T47D (cell line): ENCODE measurements around the gene VEZF1.
A peak's percentile ranks its signal among the peaks of the same experiment; 100 is the strongest.

ENCODE experiments used
- DNase-seq, 2 experiments: peaks; one replicate each; pipeline versions ENCODE4 v3.0.0 to v3.0.0-alpha.2; 2011 to 2012; ENCODE audit warnings: low read depth in 1 of 2, low spot score in 1 of 2
- JUND ChIP-seq: IDR thresholded peaks from 2 replicates; pipeline ENCODE4 v1.6.1; 2012; ENCODE audit warnings: low read depth
- in situ Hi-C: cut with HindIII; loops from 2 replicates; pipeline ENCODE4 v1.10.0; 2016; ENCODE audit warnings: low sequenced_read_pairs, low pct_unique_long_range_greater_than_20kb

Gene VEZF1

DNA sequence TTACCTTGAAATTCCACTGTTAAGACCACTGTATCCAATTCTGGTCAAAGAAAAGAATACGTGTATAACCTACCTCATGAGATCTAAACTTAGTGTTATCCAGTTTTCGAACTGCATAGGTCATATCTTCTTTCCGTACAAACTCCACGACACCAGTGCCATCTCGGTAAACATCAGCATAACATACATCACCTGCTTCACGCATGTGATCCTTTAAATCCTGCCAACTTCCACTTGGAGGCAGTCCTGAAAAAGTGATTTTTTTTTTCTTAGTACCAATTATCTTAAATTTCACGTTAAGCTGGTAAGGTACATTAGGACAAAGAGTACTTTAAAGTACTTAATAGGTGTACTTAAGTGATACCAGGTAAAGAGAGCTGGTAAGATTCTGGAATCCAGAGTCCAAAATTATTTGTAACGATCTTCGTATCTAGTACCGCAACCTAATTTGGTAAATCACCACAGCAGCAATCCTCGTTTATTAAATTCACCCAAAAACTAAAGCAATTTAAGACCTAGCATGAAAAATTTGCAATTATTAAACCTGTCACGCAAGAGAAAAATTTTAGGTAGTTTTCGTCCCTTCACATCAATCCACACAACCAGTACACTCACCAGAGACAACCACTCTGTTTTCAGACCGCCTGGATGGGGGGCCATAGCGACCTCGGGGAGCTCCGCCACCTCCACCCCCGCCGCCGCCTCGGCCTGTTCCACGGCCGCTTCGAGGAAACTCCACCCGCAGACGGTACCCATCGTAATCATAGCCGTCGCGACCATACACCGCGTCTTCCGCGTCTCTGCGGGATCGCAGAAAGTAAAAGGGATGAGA, 17.9 kb upstream of the VEZF1 start:
- in situ Hi-C loops: no loop called here
- DNase-seq: no peak
- no peak for TF ChIP-seq JUND

DNA sequence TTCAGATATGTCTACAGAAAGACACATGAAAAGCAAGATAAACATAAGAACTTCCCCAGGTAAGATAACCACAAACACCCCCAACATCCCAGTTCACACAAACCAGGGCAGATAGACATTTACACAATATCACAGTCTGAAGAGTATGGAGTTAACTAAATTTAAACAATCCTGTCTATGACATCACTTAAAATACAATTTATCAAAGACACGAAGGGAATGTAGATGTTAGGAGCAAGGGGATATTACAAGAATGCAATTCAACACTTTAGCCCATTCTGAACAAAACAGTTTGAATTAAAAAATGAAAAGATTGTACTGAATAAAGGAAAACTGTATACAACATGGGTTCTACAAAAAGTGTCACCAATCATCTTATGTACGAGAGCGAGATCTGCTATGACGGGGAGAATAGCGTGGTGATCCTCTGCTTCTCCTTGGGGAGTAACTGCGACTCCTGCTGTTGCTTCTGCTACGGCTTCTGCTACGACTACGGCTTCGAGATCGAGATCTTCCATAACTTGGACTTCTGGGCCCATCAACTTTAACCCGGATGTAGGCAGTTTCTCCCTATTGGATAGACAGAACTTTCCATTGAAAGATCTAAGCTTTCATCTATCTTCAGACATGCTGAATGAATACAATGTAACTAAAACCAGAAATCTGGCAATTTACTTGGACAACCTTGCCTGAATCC, 17.1 kb upstream of the VEZF1 start:
- TF ChIP-seq JUND: no peak
- DNase-seq: peak in 1 of 2 experiments; percentile 57
- in situ Hi-C loops: no loop called here

DNA sequence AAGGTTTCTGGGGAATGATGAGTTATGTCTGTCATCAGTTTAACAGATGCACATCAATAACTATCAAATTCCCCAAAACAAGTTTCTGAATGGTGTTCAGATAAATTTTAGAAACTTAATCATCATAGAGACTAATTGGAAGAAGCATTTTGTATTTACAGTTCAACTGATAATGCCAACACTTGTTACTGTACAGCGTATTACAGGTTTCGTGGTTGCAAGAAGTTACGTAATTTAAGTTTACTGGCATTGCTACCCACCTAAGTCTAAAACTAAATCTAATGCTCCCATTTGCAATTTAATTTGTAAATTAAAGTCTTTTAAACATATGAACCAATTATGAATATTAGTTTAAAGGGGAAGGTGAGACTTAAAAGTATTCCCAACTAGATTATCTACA, 16.0 kb upstream of the VEZF1 start:
- in situ Hi-C loops: no loop called here
- no peak for DNase-seq
- no peak for TF ChIP-seq JUND

DNA sequence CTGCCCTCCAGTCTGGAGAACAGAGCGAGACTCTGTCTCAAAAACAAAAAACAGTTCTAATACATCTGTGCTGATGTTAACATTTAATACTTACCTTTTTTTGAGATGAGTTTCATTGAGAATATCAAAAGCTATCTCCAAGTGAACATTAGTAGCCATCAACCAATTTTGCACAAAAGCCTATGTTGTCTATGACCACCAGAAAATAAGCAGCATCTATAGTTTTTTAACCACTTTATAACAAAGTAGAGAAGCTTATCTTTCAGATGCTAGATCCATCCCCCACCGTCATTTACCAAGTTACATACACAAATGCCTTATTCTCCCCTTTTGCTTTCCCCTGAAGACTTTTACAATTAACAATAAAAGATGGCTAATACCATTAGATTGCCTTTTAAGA, 14.9 kb upstream of the VEZF1 start:
- no peak for TF ChIP-seq JUND
- in situ Hi-C loops: no loop called here
- no peak for DNase-seq

DNA sequence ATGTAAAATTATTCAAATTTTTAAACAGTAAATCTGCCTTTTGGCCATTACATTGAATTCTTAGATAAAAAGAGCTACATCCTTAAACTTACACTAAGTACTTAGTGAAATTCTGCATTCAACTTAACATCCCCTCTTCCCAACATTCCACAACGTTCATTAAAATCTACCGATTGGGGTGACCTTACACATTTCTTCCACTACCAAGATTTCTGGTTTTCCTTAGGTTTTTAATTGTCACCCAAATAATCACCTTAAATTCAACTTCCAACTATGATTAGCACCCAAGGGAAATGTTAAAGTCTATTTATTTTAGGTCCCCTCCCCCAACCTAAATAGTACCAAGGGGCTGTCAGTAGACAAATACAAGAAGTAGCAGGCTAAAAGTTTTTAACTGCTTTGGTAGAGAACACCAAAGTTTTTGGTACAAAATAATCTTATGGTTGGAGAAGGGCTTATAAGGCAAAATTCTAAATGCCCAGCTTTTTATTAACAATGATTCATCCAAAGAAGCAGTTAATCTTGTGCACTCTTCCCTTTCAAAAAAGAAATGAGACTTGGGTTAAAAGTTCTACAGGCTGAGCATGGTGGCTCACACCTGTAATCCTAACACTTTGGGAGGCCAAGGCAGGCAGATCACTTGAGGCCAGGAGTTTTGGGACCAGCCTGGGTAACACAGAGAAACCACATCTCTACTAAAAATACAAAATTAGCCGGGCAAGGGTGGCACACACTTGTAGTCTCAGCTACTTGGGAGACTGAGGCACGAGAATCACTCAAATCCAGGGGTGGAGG, 14.3 kb upstream of the VEZF1 start:
- DNase-seq: no peak
- TF ChIP-seq JUND: no peak
- in situ Hi-C loops: no loop called here

DNA sequence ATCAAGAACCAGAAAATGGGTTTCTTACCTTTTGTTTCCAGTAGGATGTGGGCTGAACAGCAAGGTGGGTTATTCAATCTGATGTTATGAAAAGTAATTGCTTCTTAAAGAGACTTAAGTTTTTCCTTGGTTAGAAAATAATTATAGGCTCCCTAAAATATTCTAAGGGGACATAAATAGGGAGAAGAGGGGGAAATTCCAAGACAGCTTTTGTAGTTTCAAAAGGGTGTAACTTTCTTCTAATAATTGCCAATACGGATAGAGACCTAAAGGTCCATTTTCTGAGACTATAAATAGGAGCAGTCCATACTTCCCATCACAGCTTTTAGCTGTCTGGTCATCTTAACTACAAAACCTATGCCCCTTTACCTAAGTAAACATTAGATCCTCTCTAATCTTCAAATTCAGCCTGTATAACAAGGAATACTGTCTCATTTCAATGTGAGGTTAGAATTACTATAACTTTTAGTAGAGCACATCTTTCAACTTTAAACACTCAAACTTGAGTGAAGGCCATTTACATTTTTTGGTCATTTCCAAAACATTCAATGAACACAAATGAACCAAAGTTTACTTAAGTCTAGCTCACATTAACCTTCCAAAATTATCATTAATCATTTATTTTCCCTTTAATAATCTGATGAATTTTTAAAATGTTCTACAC, 13.5 kb upstream of the VEZF1 start:
- in situ Hi-C loops: no loop called here
- no peak for DNase-seq
- no peak for TF ChIP-seq JUND

DNA sequence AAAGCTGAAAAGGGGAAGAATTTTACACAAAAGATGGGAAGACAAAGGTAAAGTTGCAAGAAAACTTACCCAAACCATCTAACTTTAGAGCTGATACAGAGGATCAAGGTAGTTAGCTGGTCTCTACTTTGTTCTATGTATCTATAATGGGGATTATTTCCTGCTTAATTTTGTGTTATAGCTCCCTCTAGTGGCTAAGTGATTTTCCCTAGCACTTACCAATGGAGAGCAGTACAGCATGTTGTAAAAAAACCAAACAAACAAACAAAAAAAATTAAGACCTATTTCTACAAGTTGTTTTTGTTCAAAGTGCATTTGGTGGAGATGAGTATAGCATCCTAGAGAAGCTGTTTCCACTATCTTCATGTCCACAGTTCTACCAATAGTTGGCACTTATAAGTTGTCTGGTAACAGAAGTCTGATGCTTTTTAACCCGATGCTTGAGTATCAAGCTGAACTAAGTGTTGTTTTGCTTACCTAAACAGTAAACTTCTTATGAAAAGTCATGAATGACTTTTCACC, 11.5 kb upstream of the VEZF1 start:
- peak in 1 of 2 experiments; percentile 84 for DNase-seq
- in situ Hi-C loops: no loop called here
- TF ChIP-seq JUND: no peak

DNA sequence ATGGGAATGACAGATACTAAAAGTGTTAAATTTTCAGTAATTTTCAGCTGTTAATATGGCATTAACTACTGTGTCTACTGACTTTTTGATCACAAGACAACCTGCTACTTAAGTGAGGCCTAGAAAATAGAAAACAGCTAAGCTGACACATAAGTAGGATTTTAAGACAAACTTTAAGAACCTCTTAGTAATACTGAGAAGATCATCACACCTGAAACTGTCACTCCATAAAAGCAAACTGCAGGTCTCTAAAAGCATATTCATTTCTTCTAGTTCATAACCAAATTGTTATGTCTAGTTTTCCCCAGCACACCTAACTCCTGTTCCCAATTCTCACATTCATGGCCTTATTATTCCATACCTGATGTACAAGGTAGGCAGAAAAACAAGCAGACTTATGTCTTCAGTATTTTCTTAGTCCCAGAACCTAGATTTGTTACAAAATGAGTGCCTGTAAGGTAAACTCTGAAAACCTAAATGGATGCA, 11.0 kb upstream of the VEZF1 start:
- in situ Hi-C loops: no loop called here
- DNase-seq: no peak
- no peak for TF ChIP-seq JUND

DNA sequence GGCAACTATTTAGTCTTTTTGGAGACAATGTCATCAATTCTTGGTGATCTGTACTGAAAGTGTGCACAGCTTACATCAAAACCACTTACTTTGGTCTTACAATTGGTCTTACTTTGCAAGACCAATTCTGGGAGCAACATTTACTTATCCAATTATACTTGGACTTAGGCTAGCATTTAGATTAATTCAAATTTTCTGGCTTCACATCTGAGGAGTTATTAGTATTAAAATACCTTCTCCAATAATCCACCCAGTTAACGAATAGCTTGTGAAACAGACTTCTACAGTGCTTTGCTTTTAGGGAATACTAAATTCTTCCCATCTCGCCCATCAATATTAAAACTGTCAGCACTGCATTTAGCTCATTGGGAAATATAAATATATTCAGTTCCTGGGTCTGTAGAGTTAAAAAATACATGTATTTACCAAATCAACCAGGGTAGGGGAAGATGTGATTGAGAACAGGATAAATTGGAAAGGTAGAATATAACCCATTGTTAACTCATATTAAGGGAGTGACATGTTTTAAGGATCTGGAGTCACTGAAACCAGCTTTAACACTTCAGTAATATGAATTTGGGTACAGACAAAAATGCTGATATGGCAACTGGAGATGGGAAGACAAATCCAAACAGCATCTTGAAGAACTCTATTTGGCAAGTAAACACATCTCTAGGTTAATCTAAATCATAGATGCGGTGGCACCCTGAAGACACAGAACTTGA, 9.2 kb upstream of the VEZF1 start:
- DNase-seq: no peak
- no peak for TF ChIP-seq JUND
- in situ Hi-C loops: no loop called here

DNA sequence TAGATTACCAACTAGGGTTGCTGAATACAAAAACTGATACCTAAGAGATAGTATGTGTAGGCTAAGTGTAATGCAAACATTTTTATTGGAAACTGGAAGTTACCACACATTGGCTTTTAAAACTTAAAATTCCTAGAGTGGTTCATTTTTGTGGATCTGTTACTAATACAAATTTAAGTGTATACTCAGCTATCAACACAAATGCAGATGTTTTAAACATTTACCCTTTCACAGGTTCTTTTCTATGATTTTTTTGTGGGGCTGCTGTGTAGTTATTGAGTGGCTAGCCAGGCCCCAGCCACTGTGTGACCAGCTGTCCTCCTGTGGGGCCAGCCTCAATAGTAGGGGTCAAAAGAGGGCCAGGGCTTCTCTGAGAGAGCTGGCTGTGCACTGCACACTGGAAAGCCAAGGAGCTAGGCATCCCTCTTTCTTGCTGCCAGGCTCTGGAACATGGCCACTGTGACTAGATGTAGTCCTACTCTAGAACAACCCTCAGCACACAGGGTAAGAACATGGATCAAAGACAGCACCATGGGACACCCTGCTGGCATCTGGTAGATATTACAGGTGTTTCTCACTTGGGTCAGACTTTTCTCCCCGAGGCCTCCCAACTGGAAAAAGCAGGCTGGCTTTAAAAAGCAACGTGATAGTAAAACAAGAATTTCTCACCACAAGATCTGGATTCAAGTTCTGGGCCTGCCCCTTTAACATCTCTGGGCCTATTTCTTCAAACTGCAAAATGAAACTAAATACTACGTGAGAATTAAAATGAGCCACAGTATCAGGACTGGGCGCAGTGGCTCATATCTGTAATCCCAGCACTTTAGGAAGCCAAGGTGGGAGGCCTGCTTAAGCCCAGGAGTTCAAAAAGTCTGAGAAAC, 7.3 kb upstream of the VEZF1 start:
- in situ Hi-C loops: no loop called here
- TF ChIP-seq JUND: no peak; the same call in 1 of the 2 replicates
- peak; percentile 76 to 95 for DNase-seq

DNA sequence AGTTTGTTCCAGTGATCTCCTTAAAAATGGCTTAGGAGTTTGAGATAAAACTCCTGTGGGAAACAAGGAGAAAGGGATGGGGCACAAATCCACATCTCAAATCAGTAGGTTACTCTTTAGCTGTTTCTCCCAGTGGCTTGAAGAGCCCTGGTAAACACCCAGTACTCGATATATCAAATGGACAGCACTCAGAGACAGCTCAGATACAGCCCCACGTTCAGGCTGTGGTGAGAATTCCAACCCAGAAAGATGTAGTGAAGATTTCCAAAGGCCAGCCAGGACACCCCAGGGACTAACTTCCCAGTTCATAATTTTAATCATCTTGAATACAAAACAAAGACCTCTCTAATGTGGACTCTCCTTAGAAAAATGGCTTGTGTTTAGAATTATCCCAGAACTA, 6.4 kb upstream of the VEZF1 start:
- in situ Hi-C loops: no loop called here
- peak in 1 of 2 experiments; percentile 46 for DNase-seq
- TF ChIP-seq JUND: no peak
